Measurements from ENCODE around the gene ZBTB26.

DNA sequence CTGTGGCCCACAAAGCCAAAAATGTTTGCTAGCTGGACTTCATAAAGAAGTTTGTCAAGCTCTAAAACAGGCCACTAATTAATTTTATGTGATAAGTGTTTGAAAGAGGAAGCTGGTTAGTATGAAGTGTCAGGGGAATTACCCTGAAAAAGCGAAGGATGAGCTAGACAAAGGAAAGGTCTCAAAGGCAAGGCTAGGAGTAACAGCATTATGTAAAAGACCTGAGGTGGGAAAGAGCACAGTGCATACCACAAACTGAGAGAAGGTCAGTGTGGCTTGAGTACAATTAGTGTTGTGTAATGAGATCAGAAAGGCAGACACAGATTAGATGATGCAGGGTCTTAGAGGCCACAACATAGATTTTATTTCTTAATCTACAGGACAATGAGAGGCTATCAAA lies 55.8 kb downstream of the ZBTB26 start:
- TF ChIP-seq POLR2A (IDR thresholded peaks at IDR 0.05) = no peak
- TF ChIP-seq, protein P1, sequence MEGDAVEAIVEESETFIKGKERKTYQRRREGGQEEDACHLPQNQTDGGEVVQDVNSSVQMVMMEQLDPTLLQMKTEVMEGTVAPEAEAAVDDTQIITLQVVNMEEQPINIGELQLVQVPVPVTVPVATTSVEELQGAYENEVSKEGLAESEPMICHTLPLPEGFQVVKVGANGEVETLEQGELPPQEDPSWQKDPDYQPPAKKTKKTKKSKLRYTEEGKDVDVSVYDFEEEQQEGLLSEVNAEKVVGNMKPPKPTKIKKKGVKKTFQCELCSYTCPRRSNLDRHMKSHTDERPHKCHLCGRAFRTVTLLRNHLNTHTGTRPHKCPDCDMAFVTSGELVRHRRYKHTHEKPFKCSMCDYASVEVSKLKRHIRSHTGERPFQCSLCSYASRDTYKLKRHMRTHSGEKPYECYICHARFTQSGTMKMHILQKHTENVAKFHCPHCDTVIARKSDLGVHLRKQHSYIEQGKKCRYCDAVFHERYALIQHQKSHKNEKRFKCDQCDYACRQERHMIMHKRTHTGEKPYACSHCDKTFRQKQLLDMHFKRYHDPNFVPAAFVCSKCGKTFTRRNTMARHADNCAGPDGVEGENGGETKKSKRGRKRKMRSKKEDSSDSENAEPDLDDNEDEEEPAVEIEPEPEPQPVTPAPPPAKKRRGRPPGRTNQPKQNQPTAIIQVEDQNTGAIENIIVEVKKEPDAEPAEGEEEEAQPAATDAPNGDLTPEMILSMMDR (IDR thresholded peaks at IDR 0.05) = no peak

Data from uterus (tissue), 2 donors.